B cell (primary cell): ENCODE data around the gene NOL3. TPM values are rescaled to one million over a fixed set of nuclear protein-coding genes. Genes with fewer than 3 reads are reported as not detected.

Experiments used
- ATAC-seq: fragments of 200-7000 bp; cut with Tn5 transposase; one replicate; pipeline ENCODE4 v1.10.0; 2021; ENCODE audit warnings: low read depth, mild to moderate bottlenecking, moderate number of reproducible peaks, moderate library complexity
- CTCF ChIA-PET: fragments of 350-600 bp; sonication (Branson Sonifier 250); formaldehyde crosslinking; loops from one replicate; lab custom pipeline; 2021; ENCODE audit warnings: antibody characterized with exemption, inconsistent platforms; lab: Charles Lee
- POLR2A ChIA-PET: fragments of 350-600 bp; sonication (Branson Sonifier 250); formaldehyde crosslinking; loops from one replicate; lab custom pipeline; 2021; ENCODE audit warnings: antibody characterized with exemption; lab: Charles Lee
- DNase-seq: peaks from one replicate; pipeline ENCODE4 v3.0.0; 2013
- H2AFZ ChIP-seq: 2 replicates; pipeline ENCODE4 v1.6.1; 2012; ENCODE audit warnings: mild to moderate bottlenecking, low read depth, low read length; ENCODE audit not compliant: insufficient read depth, poor library complexity, severe bottlenecking
- H3K27ac ChIP-seq, 2 donors: 1 replicate in 1 of 2; 2 replicates in 1 of 2; pipeline ENCODE4 v1.5.1; 2012 to 2013; ENCODE audit warnings: low read length in 2 of 2, mild to moderate bottlenecking in 2 of 2, moderate library complexity in 1 of 2
- H3K27me3 ChIP-seq, 4 experiments: fragments of 200-600 bp in 1 of 4; sonication (generic) in 1 of 4; replicated peaks in 1 of 4; 1 replicate in 2 of 4; 2 replicates in 2 of 4; pipeline versions ENCODE4 v1.6.1 to v1.7.0; 2013 to 2016; ENCODE audit warnings: low read length in 3 of 4, mild to moderate bottlenecking in 2 of 4, mixed read lengths in 1 of 4, moderate library complexity in 1 of 4; ENCODE audit not compliant: insufficient read depth in 4 of 4, control insufficient read depth in 3 of 4; ENCODE audit errors: control extremely low read depth in 1 of 4
- H3K36me3 ChIP-seq, 2 experiments: replicated peaks in 1 of 2; 1 replicate in 1 of 2; 2 replicates in 1 of 2; pipeline versions ENCODE4 v1.6.1 to v1.7.1; 2013; ENCODE audit warnings: low read length in 1 of 2; ENCODE audit not compliant: insufficient read depth in 2 of 2, control insufficient read depth in 1 of 2; ENCODE audit errors: control extremely low read depth in 1 of 2, extremely low read depth in 1 of 2
- H3K4me1 ChIP-seq, 2 donors: fragments of 200-600 bp in 1 of 2; sonication (generic) in 1 of 2; 1 replicate in 1 of 2; 2 replicates in 1 of 2; pipeline versions ENCODE4 v1.5.1 to v1.6.1; 2013 to 2017; ENCODE audit warnings: low read length in 2 of 2; ENCODE audit not compliant: control insufficient read depth in 2 of 2, insufficient read depth in 2 of 2
- H3K4me2 ChIP-seq: replicated peaks from 2 replicates; pipeline ENCODE3; 2012; ENCODE audit warnings: mild to moderate bottlenecking, low read depth, low read length; ENCODE audit not compliant: poor library complexity, severe bottlenecking
- H3K4me3 ChIP-seq, 5 experiments: fragments of 200-600 bp in 1 of 5; sonication (generic) in 1 of 5; 1 replicate in 3 of 5; 2 replicates in 2 of 5; pipeline versions ENCODE4 v1.5.1 to v1.7.0; 2011 to 2016; ENCODE audit warnings: low read length in 4 of 5, mild to moderate bottlenecking in 4 of 5, low read depth in 2 of 5, control low read depth in 1 of 5, moderate library complexity in 1 of 5; ENCODE audit not compliant: insufficient read depth in 1 of 5; ENCODE audit errors: control extremely low read depth in 1 of 5, extremely low read depth in 1 of 5
- H3K79me2 ChIP-seq: fragments of 200-600 bp; sonication (generic); one replicate; pipeline ENCODE4 v1.6.0; 2016; ENCODE audit warnings: low read length; ENCODE audit not compliant: control insufficient read depth, insufficient read depth
- H3K9ac ChIP-seq: fragments of 200-600 bp; sonication (generic); 2 replicates; pipeline ENCODE4 v1.6.1; 2017; ENCODE audit warnings: mild to moderate bottlenecking, low read length, moderate library complexity
- H3K9me3 ChIP-seq, 3 donors: one replicate each; pipeline versions ENCODE4 v1.6.1 to v1.7.1; 2013; ENCODE audit warnings: low read length in 2 of 3; ENCODE audit not compliant: control insufficient read depth in 2 of 3, insufficient read depth in 1 of 3; ENCODE audit errors: control extremely low read depth in 1 of 3
- H4K20me1 ChIP-seq: 2 replicates; pipeline ENCODE4 v1.6.0; 2012; ENCODE audit warnings: mild to moderate bottlenecking, low read length; ENCODE audit not compliant: insufficient read depth, control insufficient read depth, poor library complexity, severe bottlenecking
- H3K27ac Mint-ChIP-seq: one replicate; pipeline ENCODE4 v1.8.0; 2021; ENCODE audit warnings: mixed read lengths
- H3K27me3 Mint-ChIP-seq: one replicate; pipeline ENCODE4 v1.8.0; 2021; ENCODE audit warnings: mixed read lengths
- H3K4me1 Mint-ChIP-seq: one replicate; pipeline ENCODE4 v1.8.0; 2021; ENCODE audit warnings: mixed read lengths
- H3K4me3 Mint-ChIP-seq: one replicate; pipeline ENCODE4 v1.8.0; 2021; ENCODE audit warnings: mixed read lengths
- H3K9me3 Mint-ChIP-seq: one replicate; pipeline ENCODE4 v1.8.0; 2022; ENCODE audit warnings: mixed read lengths; ENCODE audit not compliant: insufficient read depth
- EZH2 ChIP-seq: IDR thresholded peaks from 2 replicates; pipeline ENCODE4 v1.6.1; 2012; ENCODE audit warnings: borderline replicate concordance, low read depth, mild to moderate bottlenecking, moderate library complexity, low read length; ENCODE audit not compliant: insufficient read depth, poor library complexity, severe bottlenecking
- WGBS: methylation state at CpG from one replicate; pipeline ENCODE4 v1.1.5; 2013; ENCODE audit warnings: missing lambda C conversion rate; ENCODE audit not compliant: insufficient coverage; 5-methylcytosine and 5-hydroxymethylcytosine counted together
- intact Hi-C: fragments of 100-400 bp; cut with micrococcal nuclease; formaldehyde crosslinking; loops from one replicate; pipeline ENCODE4 v1.10.0; 2022
- polyA plus RNA-seq: library from polyadenylated mRNA; depleted of rRNA; stranded (reverse); fragments of >200 nt; gene quantifications from 2 replicates; pipeline ENCODE4 v1.2.3, GENCODE V29; 2012
- total RNA-seq, 2 donors: library from RNA; stranded (reverse); fragments of 120-200 nt in 1 of 2; gene quantifications; 1 replicate in 1 of 2; 2 replicates in 1 of 2; pipeline versions ENCODE4 v1.2.3 to v1.2.4, GENCODE V29; 2013 to 2022
- TF ChIP-seq, protein P1 (sequence below): fragments of 200-600 bp; IDR thresholded peaks from one replicate; pipeline ENCODE4 v1.8.0; 2022; ENCODE audit warnings: antibody characterized with exemption, mild to moderate bottlenecking

Gene NOL3
- total and polyA plus RNA-seq, 2 donors (not counting 1 experiment from before 2014, with no cell fraction given) = 0.60 to 0.96 TPM

DNA sequence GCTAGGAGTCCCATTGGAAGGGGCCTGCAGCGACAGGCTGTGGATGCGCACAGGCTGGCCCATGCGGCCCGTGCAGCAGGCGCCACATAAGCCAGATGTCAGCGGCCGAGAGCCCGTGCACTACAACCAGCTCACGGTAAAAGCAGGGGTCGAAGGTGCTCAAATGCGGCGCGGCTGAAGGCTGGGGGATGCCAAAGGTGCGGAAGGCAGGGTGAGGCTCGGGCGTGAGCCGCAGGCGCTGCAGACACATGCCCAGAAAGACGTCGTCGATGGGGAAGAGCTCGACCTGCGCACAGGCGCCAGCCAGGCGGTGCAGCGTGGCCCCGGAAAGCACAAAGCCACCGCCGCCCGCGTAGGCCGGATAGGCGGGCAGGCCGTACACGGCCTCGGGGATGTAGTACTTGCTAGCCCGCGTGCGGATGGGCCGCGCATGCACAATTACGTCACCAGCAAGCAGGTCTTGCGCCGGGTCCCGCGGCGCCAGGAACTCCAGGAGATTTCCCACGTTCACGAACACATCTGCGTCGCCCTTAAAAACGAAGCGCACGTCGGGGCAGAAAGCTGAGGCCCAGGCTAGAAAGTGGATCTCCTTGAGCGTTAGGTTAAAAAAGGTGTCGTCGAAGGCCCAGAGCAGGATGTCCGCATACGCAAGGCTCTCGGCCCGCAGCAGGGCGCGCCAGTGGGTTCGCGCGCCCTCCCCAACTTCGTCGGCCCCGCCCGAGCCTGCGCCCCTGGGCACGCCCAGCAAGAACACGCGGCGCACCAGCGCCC is 20.9 kb upstream of the NOL3 start:
- Mint-ChIP-seq H3K27me3 (peaks cover 20% of the 10 kb centered on the region), H3K4me1 (peaks cover 19% of the 10 kb centered on the region), H3K4me3 (no peak overlapping the region), H3K27ac (no peak overlapping the region), H3K9me3 (no peaks in the 10 kb centered on the region)
- POLR2A ChIA-PET = no interaction called here
- no peak overlapping the region for H3K4me3 ChIP-seq
- H3K9ac ChIP-seq = no peak overlapping the region
- peaks cover 10 to 14% of the 10 kb centered on the region in 2 donors for H3K4me1 ChIP-seq
- H4K20me1 ChIP-seq = peaks cover 8% of the 10 kb centered on the region
- no peak for DNase-seq
- no peak for ATAC-seq
- H3K4me2 ChIP-seq = peak overlapping the region; percentile 79
- H3K79me2 ChIP-seq = no peaks in the 10 kb centered on the region
- intact Hi-C loops = no loop called here
- TF ChIP-seq, protein P1, sequence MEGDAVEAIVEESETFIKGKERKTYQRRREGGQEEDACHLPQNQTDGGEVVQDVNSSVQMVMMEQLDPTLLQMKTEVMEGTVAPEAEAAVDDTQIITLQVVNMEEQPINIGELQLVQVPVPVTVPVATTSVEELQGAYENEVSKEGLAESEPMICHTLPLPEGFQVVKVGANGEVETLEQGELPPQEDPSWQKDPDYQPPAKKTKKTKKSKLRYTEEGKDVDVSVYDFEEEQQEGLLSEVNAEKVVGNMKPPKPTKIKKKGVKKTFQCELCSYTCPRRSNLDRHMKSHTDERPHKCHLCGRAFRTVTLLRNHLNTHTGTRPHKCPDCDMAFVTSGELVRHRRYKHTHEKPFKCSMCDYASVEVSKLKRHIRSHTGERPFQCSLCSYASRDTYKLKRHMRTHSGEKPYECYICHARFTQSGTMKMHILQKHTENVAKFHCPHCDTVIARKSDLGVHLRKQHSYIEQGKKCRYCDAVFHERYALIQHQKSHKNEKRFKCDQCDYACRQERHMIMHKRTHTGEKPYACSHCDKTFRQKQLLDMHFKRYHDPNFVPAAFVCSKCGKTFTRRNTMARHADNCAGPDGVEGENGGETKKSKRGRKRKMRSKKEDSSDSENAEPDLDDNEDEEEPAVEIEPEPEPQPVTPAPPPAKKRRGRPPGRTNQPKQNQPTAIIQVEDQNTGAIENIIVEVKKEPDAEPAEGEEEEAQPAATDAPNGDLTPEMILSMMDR = no peak
- no peak for TF ChIP-seq EZH2
- H3K27me3 ChIP-seq = peaks cover 0 to 28% (median 10%) of the 10 kb centered on the region in 4 experiments
- CTCF ChIA-PET = interaction anchor here (0.6 to 1.2 kb wide), 3 partner anchors 8 to 31 kb away, joined by 3 read pairs; no protein-coding TSS in a partner anchor
- 85% methylated on average over 77 of the region's 77 CpGs for WGBS
- peaks cover 0 to 19% (median 0%) of the 10 kb centered on the region in 3 donors for H3K9me3 ChIP-seq
- no peak overlapping the region for H2AFZ ChIP-seq
- H3K36me3 ChIP-seq = peaks cover 0 to 40% of the 10 kb centered on the region in 2 experiments
- H3K27ac ChIP-seq = no peak overlapping the region
